ENCODE results near the gene MKRN2. TPM values are rescaled to one million over a fixed set of nuclear protein-coding genes. Genes with fewer than 3 reads are reported as not detected.

The MKRN2 gene
- total RNA-seq, 4 donors from 2014 or later: 37.8 to 53.6 (median 40.7) TPM

- TF ChIP-seq CTCF (IDR thresholded peaks at IDR 0.05): no peak
- TF ChIP-seq POLR2A (IDR thresholded peaks at IDR 0.05): no peak
- WGBS, 2 donors: 71 to 80% methylated on average over 1 of the region's 1 CpG
Measured at GRCh38 chr3:12601072-12601471, 44.2 kb downstream of the MKRN2 start.

DNA sequence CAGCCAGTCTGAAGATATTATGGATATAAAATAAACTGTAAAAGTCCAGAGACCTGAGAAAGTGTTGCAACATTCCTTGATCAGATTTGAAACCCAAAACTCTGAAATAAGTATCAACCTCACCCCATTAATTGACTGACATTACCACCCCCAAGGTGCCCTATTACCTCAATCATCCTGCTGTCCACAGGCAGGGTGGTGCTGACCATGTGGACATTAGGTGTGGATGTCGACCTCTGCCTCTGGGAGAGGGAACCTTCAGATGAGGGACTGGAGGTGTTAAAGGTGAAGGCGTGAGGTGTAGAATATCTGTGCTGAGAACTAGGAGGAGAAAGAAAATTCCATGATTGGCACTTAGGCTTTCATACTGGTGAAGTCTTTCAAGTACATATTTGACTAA, 47.1 kb downstream of the MKRN2 start:
- WGBS, 2 donors: 94 to 95% methylated on average over 2 of the region's 2 CpGs
- intact Hi-C loops (cut with DNase I): no loop called here
- DNase-seq: no peak
- Histone ChIP-seq H3K36me3 (peaks cover 20 to 28% of the 10 kb centered on the region in 2 donors), H3K27me3 (no peaks in the 10 kb centered on the region), H3K27ac (no peak overlapping the region), H3K4me3 (replicated peaks in 1 of 3) (no peak overlapping the region), H3K4me1 (peaks cover 6 to 14% of the 10 kb centered on the region in 2 donors), H3K9me3 (no peaks in the 10 kb centered on the region)
- TF ChIP-seq POLR2A (IDR thresholded peaks at IDR 0.05) (no peak), CTCF (IDR thresholded peaks at IDR 0.05) (no peak)

More at GRCh38 chr3:12601072-12601471, 44.2 kb downstream of the MKRN2 start:
- H3K4me3 ChIP-seq (replicated peaks in 1 of 3): no peak overlapping the region
- peaks cover 31 to 38% of the 10 kb centered on the region in 2 donors for H3K36me3 ChIP-seq
- no peak overlapping the region for H3K27ac ChIP-seq
- no peaks in the 10 kb centered on the region for H3K27me3 ChIP-seq
- DNase-seq: no peak
- intact Hi-C loops (cut with DNase I): no loop called here
- no peaks in the 10 kb centered on the region for H3K9me3 ChIP-seq
- H3K4me1 ChIP-seq: peaks cover 9 to 17% of the 10 kb centered on the region in 2 donors

DNA sequence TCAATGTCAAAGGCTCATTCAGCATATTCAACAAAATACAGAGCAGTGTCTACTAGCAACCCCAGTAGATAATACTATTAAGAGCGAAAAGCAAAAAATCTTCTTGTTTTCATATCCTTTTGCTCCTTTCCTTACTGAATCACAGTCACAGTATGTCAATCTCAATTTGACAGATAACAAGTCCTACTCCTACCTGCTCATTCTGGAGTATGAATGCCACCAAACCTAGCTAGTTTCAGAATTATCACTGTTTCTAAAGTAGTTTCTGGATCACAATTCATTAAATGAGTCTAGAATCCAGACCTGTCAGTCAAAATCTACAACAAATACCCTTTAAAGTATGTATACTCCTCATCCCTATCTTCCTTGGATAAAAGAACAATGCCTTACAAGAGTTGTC, 51.5 kb downstream of the MKRN2 start:
- intact Hi-C loops (cut with DNase I): no loop called here
- Histone ChIP-seq H3K4me3 (replicated peaks in 1 of 3) (no peak overlapping the region), H3K9me3 (no peaks in the 10 kb centered on the region), H3K27ac (no peak overlapping the region), H3K36me3 (peaks cover 19 to 24% of the 10 kb centered on the region in 2 donors), H3K4me1 (no peaks in the 10 kb centered on the region), H3K27me3 (no peaks in the 10 kb centered on the region)
- TF ChIP-seq POLR2A (IDR thresholded peaks at IDR 0.05) (no peak), CTCF (IDR thresholded peaks at IDR 0.05) (no peak)
- no peak for DNase-seq
- 94 to 100% methylated on average over 1 of the region's 1 CpG for WGBS, 2 donors

DNA sequence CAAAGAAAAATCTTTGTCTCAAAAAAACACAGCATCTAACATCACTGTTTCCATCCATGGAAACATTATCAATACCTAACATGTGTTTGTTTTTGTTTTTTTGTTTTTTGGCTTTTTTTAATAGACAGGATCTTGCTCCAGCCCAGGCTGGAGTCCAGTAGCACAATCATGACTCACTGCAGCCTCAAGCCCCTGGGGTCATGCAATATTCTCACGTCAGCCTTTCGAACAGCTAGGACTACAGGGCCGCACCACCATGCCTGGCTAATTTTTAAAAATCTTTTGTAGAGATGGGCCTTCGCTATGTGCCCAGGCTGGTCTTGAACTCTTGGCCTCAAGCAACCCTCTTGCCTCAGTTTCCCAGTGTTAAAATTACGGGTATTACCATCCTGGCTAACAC, 54.2 kb downstream of the MKRN2 start:
- TF ChIP-seq POLR2A (IDR thresholded peaks at IDR 0.05) (no peak), CTCF (IDR thresholded peaks at IDR 0.05) (no peak)
- no peaks in the 10 kb centered on the region for H3K27me3 ChIP-seq
- H3K9me3 ChIP-seq: no peaks in the 10 kb centered on the region
- no peak overlapping the region for H3K27ac ChIP-seq
- peaks cover 15 to 24% of the 10 kb centered on the region in 2 donors for H3K36me3 ChIP-seq
- no peaks in the 10 kb centered on the region for H3K4me1 ChIP-seq
- 81 to 85% methylated on average over 5 of the region's 5 CpGs for WGBS, 2 donors
- intact Hi-C loops (cut with DNase I): no loop called here
- no peak overlapping the region for H3K4me3 ChIP-seq (replicated peaks in 1 of 3)
- DNase-seq: no peak

DNA sequence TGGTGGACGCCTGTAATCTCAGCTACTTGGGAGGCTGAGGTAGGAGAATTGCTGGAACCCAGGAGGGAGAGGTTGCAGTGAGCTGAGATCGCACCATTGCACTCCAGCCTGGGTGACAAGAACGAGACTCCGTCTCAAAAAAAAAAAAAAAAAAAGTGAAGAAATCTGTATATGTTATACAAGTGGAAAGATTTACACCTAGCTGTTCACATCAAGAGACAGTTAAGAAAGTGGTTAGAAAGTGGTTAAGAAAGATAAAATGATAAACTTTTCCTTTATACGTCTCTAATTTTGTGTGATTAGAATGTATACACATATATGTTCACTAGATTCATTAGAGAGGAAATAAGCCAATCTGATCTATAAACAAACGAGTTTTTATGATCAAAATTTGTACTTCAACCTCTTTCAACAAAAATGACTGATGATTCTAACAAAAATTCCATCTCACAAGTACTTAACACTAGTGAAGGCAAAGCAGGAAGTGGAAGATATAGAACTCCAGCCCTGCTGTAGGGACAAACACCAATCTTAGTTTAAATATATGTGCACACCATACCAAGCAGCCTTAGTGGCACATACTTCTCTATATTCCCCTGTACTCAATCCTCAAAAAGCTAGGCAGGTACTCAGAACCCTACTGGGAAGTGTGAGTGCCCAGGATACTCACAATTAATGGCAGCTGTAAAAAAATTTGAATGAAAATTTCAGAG, 55.8 kb downstream of the MKRN2 start:
- intact Hi-C loops (cut with DNase I): no loop called here
- Histone ChIP-seq H3K27ac (no peak overlapping the region), H3K36me3 (peaks cover 0 to 22% of the 10 kb centered on the region in 2 donors), H3K9me3 (no peaks in the 10 kb centered on the region), H3K4me3 (replicated peaks in 1 of 3) (no peak overlapping the region), H3K27me3 (no peaks in the 10 kb centered on the region), H3K4me1 (no peaks in the 10 kb centered on the region)
- 89 to 94% methylated on average over 6 of the region's 6 CpGs for WGBS, 2 donors
- no peak for DNase-seq
- no peak for TF ChIP-seq CTCF (IDR thresholded peaks at IDR 0.05)

Measured in thyroid gland (tissue), 4 donors.